ENCODE results near the gene RUNX3. TPM values are rescaled to one million over a fixed set of nuclear protein-coding genes. Genes with fewer than 3 reads are reported as not detected.

Gene RUNX3
- total RNA-seq, 4 donors from 2014 or later: 0.27 to 2.8 (median 0.77) TPM

GRCh38 chr1:24905355-24905978 is 24.6 kb downstream of the RUNX3 start:
- 77 to 87% methylated on average over 4 to 6 of the region's 13 CpGs for WGBS, 2 donors
- no peak for DNase-seq
- Histone ChIP-seq H3K36me3 (no peaks in the 10 kb centered on the region), H3K4me1 (no peaks in the 10 kb centered on the region), H3K27me3 (no peaks in the 10 kb centered on the region), H3K4me3 (replicated peaks in 1 of 3) (no peak overlapping the region), H3K9me3 (no peaks in the 10 kb centered on the region), H3K27ac (no peak overlapping the region)
- intact Hi-C loops (cut with DNase I): no loop called here
- TF ChIP-seq POLR2A (IDR thresholded peaks at IDR 0.05): no peak
- no peak for TF ChIP-seq CTCF (IDR thresholded peaks at IDR 0.05)

- Histone ChIP-seq H3K27me3 (no peaks in the 10 kb centered on the region), H3K36me3 (no peaks in the 10 kb centered on the region), H3K27ac (no peak overlapping the region), H3K9me3 (no peaks in the 10 kb centered on the region), H3K4me1 (no peaks in the 10 kb centered on the region), H3K4me3 (replicated peaks in 1 of 3) (no peak overlapping the region)
- WGBS, 2 donors: 30 to 51% methylated on average over 11 of the region's 11 CpGs
- no peak for TF ChIP-seq POLR2A (IDR thresholded peaks at IDR 0.05)
- TF ChIP-seq CTCF (IDR thresholded peaks at IDR 0.05): no peak
- no peak for DNase-seq
- intact Hi-C loops (cut with DNase I): no loop called here
Observed at GRCh38 chr1:24904731-24905354, 25.2 kb downstream of the RUNX3 start.

- no peaks in the 10 kb centered on the region for H3K27me3 ChIP-seq
- 80 to 88% methylated on average over 15 to 18 of the region's 25 CpGs for WGBS, 2 donors
Observed at GRCh38 chr1:24903955-24904730, 25.9 kb downstream of the RUNX3 start.

GRCh38 chr1:24903560-24903954 is 26.5 kb downstream of the RUNX3 start:
- Histone ChIP-seq H3K27ac (no peak overlapping the region), H3K27me3 (no peaks in the 10 kb centered on the region), H3K9me3 (no peaks in the 10 kb centered on the region), H3K36me3 (no peaks in the 10 kb centered on the region), H3K4me1 (no peaks in the 10 kb centered on the region), H3K4me3 (replicated peaks in 1 of 3) (no peak overlapping the region)
- 90 to 93% methylated on average over 6 of the region's 6 CpGs for WGBS, 2 donors
- TF ChIP-seq POLR2A (IDR thresholded peaks at IDR 0.05): no peak
- no peak for TF ChIP-seq CTCF (IDR thresholded peaks at IDR 0.05)
- intact Hi-C loops (cut with DNase I): no loop called here
- no peak for DNase-seq

More at GRCh38 chr1:24903955-24904730, 25.9 kb downstream of the RUNX3 start:
- no peak overlapping the region for H3K4me3 ChIP-seq (replicated peaks in 1 of 3)
- H3K36me3 ChIP-seq: no peaks in the 10 kb centered on the region
- no peak overlapping the region for H3K27ac ChIP-seq
- intact Hi-C loops (cut with DNase I): no loop called here
- no peak for TF ChIP-seq CTCF (IDR thresholded peaks at IDR 0.05)
- no peak for TF ChIP-seq POLR2A (IDR thresholded peaks at IDR 0.05)
- no peaks in the 10 kb centered on the region for H3K4me1 ChIP-seq
- DNase-seq: no peak
- no peaks in the 10 kb centered on the region for H3K9me3 ChIP-seq

- Histone ChIP-seq H3K36me3 (no peaks in the 10 kb centered on the region), H3K27me3 (no peaks in the 10 kb centered on the region), H3K4me1 (no peaks in the 10 kb centered on the region), H3K9me3 (no peaks in the 10 kb centered on the region), H3K4me3 (replicated peaks in 1 of 3) (no peak overlapping the region), H3K27ac (no peak overlapping the region)
- TF ChIP-seq POLR2A (IDR thresholded peaks at IDR 0.05) (no peak), CTCF (IDR thresholded peaks at IDR 0.05) (no peak)
- intact Hi-C loops (cut with DNase I): no loop called here
- WGBS, 2 donors: 83 to 84% methylated on average over 10 of the region's 10 CpGs
- DNase-seq: no peak
Observed at GRCh38 chr1:24903011-24903461, 27.0 kb downstream of the RUNX3 start.

Data from thyroid gland (tissue), 4 donors.